Measurements from ENCODE around the gene IL12RB2.
"Not testable (repeated sequence)": the region's sequence is repeated elsewhere in the genome, so short reads cannot be mapped to it uniquely, and the experiment has no call there.

IL12RB2 gene

GRCh38 chr1:67415041-67415440, 107.4 kb downstream of the IL12RB2 start:
- ChIA-PET POLR2A (interaction anchor here (0.6 kb wide), 1 partner anchor 122 kb away, joined by 3 read pairs; no protein-coding TSS in a partner anchor), CTCF (interaction anchor here (1.8 to 2.1 kb wide), 2 partner anchors 11 to 85 kb away, joined by 5 to 8 read pairs; no protein-coding TSS in a partner anchor)
- no peak for TF ChIP-seq CTCF (IDR thresholded peaks at IDR 0.05; ENCODE audit: insufficient read depth, low read length, missing control alignments)
- H3K4me3 ChIP-seq (ENCODE audit: low read depth, low read length), result no peak overlapping the region
- DNase-seq (ENCODE audit: low read depth, low spot score), result no peak

GRCh38 chr1:67417733-67418132, 110.1 kb downstream of the IL12RB2 start:
- POLR2A ChIA-PET; H3K4me3 ChIP-seq (ENCODE audit: low read depth, low read length); DNase-seq (ENCODE audit: low read depth, low spot score): not testable (repeated sequence)
- CTCF ChIA-PET, result interaction anchor here (1.3 kb wide), 1 partner anchor 69 kb away, joined by 4 read pairs; no protein-coding TSS in a partner anchor

- POLR2A ChIA-PET, result interaction anchor here (0.6 to 0.8 kb wide), 2 partner anchors 11 to 29 kb away, joined by 3 to 5 read pairs; partner anchors contain the start of gene SERBP1
- CTCF ChIA-PET, result interaction anchor here (1.3 to 1.6 kb wide), 3 partner anchors 11 to 81 kb away, joined by 4 to 5 read pairs (median 4); partner anchors contain the start of gene SERBP1
- no peak for TF ChIP-seq CTCF (IDR thresholded peaks at IDR 0.05; ENCODE audit: insufficient read depth, low read length, missing control alignments)
Observed at GRCh38 chr1:67418839-67419586, 111.3 kb downstream of the IL12RB2 start.

GRCh38 chr1:67420835-67421492, 113.3 kb downstream of the IL12RB2 start:
- CTCF ChIA-PET, result interaction anchor here (1.3 kb wide), 1 partner anchor 13 kb away, joined by 3 read pairs; no protein-coding TSS in a partner anchor
- POLR2A ChIA-PET, result no interaction called here
- no peak overlapping the region for H3K4me3 ChIP-seq (ENCODE audit: low read depth, low read length)
- no peak for DNase-seq (ENCODE audit: low read depth, low spot score)
- no peak for TF ChIP-seq CTCF (IDR thresholded peaks at IDR 0.05; ENCODE audit: insufficient read depth, low read length, missing control alignments)

More at GRCh38 chr1:67418839-67419586, 111.3 kb downstream of the IL12RB2 start:
- no peak for DNase-seq (ENCODE audit: low read depth, low spot score)
- H3K4me3 ChIP-seq (ENCODE audit: low read depth, low read length), result no peak overlapping the region

- ChIA-PET CTCF (interaction anchor here (0.6 to 6.8 kb wide), 5 partner anchors 61 to 214 kb away, joined by 3 to 35 read pairs (median 3); no protein-coding TSS in a partner anchor), POLR2A (no interaction called here)
- TF ChIP-seq CTCF (IDR thresholded peaks at IDR 0.05; ENCODE audit: insufficient read depth, low read length, missing control alignments), result no peak
- DNase-seq (ENCODE audit: low read depth, low spot score), result no peak
- peak overlapping the region; percentile 91 for H3K4me3 ChIP-seq (ENCODE audit: low read depth, low read length)
Observed at GRCh38 chr1:67427465-67427864, 119.8 kb downstream of the IL12RB2 start.

GRCh38 chr1:67427947-67428346, 120.3 kb downstream of the IL12RB2 start:
- CTCF ChIA-PET, result interaction anchor here (0.6 to 6.8 kb wide), 5 partner anchors 61 to 215 kb away, joined by 3 to 35 read pairs (median 3); no protein-coding TSS in a partner anchor
- no peak for TF ChIP-seq CTCF (IDR thresholded peaks at IDR 0.05; ENCODE audit: insufficient read depth, low read length, missing control alignments)
- H3K4me3 ChIP-seq (ENCODE audit: low read depth, low read length), result peak overlapping the region; percentile 91
- no peak for DNase-seq (ENCODE audit: low read depth, low spot score)
- POLR2A ChIA-PET, result no interaction called here

Measured in AG04449 (cell line).